Activated CD4-positive, alpha-beta memory T cell treated with anti-CD3 and anti-CD28 coated beads for 36 hours (primary cell): ENCODE measurements around the gene C3orf20. TPM values are rescaled to one million over a fixed set of nuclear protein-coding genes. Genes with fewer than 3 reads are reported as not detected.

ENCODE experiments used
- CTCF ChIA-PET: fragments of 350-600 bp; sonication (Branson Sonifier 250); formaldehyde crosslinking; loops from one replicate; lab custom pipeline; 2021; ENCODE audit warnings: antibody characterized with exemption, inconsistent platforms; lab: Charles Lee
- POLR2A ChIA-PET: fragments of 350-600 bp; sonication (Branson Sonifier 250); formaldehyde crosslinking; loops from one replicate; lab custom pipeline; 2021; ENCODE audit warnings: antibody characterized with exemption; lab: Charles Lee
- DNase-seq: peaks from one replicate; pipeline ENCODE4 v3.0.0-alpha.2; 2020
- H3K27ac Mint-ChIP-seq: one replicate; pipeline ENCODE4 v1.8.0; 2021; ENCODE audit warnings: mixed read lengths
- H3K27me3 Mint-ChIP-seq: one replicate; pipeline ENCODE4 v1.8.0; 2021; ENCODE audit warnings: mixed read lengths
- H3K36me3 Mint-ChIP-seq: one replicate; pipeline ENCODE4 v1.8.0; 2021; ENCODE audit warnings: mixed read lengths
- H3K4me1 Mint-ChIP-seq: one replicate; pipeline ENCODE4 v1.8.0; 2021; ENCODE audit warnings: low read depth, mixed read lengths
- H3K4me3 Mint-ChIP-seq: one replicate; pipeline ENCODE4 v1.8.0; 2021; ENCODE audit warnings: mild to moderate bottlenecking, mixed read lengths
- H3K9me3 Mint-ChIP-seq: one replicate; pipeline ENCODE4 v1.8.0; 2021; ENCODE audit warnings: mixed read lengths
- intact Hi-C: fragments of 100-400 bp; cut with micrococcal nuclease; formaldehyde crosslinking; loops from one replicate; pipeline ENCODE4 v1.15.1; 2023
- total RNA-seq, 2 experiments: library from RNA; stranded (reverse); gene quantifications; one replicate each; pipeline ENCODE4 v1.2.3, GENCODE V29; 2021

The C3orf20 gene
- total RNA-seq, 2 experiments from 2014 or later = 0.07 to 0.12 TPM

GRCh38 chr3:14680716-14681115, 5.8 kb downstream of the C3orf20 start:
- intact Hi-C loops = no loop called here
- H3K27me3 Mint-ChIP-seq = no peaks in the 10 kb centered on the region
- H3K36me3 Mint-ChIP-seq = peaks cover 14% of the 10 kb centered on the region
- POLR2A ChIA-PET = no interaction called here
- CTCF ChIA-PET = no interaction called here
- DNase-seq = no peak
- peaks cover 10% of the 10 kb centered on the region for H3K9me3 Mint-ChIP-seq
- no peaks in the 10 kb centered on the region for H3K4me1 Mint-ChIP-seq
- no peak overlapping the region for H3K27ac Mint-ChIP-seq
- H3K4me3 Mint-ChIP-seq = no peak overlapping the region

- H3K27me3 Mint-ChIP-seq = no peaks in the 10 kb centered on the region
- no peaks in the 10 kb centered on the region for H3K4me1 Mint-ChIP-seq
- CTCF ChIA-PET = interaction anchor here (0.6 to 0.8 kb wide), 2 partner anchors 15 to 344 kb away, joined by 3 read pairs; no protein-coding TSS in a partner anchor
- peaks cover 5% of the 10 kb centered on the region for H3K36me3 Mint-ChIP-seq
- H3K4me3 Mint-ChIP-seq = no peak overlapping the region
- POLR2A ChIA-PET = no interaction called here
- intact Hi-C loops = no loop called here
- DNase-seq = no peak
- peaks cover 8% of the 10 kb centered on the region for H3K9me3 Mint-ChIP-seq
- H3K27ac Mint-ChIP-seq = no peak overlapping the region
Measured at GRCh38 chr3:14684447-14684846, 9.5 kb downstream of the C3orf20 start.

- Mint-ChIP-seq H3K27me3 (no peaks in the 10 kb centered on the region), H3K27ac (no peak overlapping the region), H3K36me3 (peaks cover 2% of the 10 kb centered on the region), H3K4me3 (no peak overlapping the region), H3K9me3 (peaks cover 2% of the 10 kb centered on the region), H3K4me1 (no peaks in the 10 kb centered on the region)
- ChIA-PET CTCF (no interaction called here), POLR2A (no interaction called here)
- no peak for DNase-seq
- intact Hi-C loops = no loop called here
Measured at GRCh38 chr3:14685179-14685578, 10.2 kb downstream of the C3orf20 start.

GRCh38 chr3:14687360-14687759, 12.4 kb downstream of the C3orf20 start:
- ChIA-PET CTCF (interaction anchor here (0.5 to 1.5 kb wide), 3 partner anchors 7 to 55 kb away, joined by 3 read pairs; no protein-coding TSS in a partner anchor), POLR2A (interaction anchor here (0.6 kb wide), 1 partner anchor 32 kb away, joined by 3 read pairs; no protein-coding TSS in a partner anchor)
- Mint-ChIP-seq H3K9me3 (no peaks in the 10 kb centered on the region), H3K4me3 (no peak overlapping the region), H3K27ac (no peak overlapping the region), H3K36me3 (no peaks in the 10 kb centered on the region), H3K4me1 (no peaks in the 10 kb centered on the region), H3K27me3 (no peaks in the 10 kb centered on the region)
- DNase-seq = no peak
- intact Hi-C loops = no loop called here

GRCh38 chr3:14688525-14688924, 13.6 kb downstream of the C3orf20 start:
- Mint-ChIP-seq H3K4me1 (no peaks in the 10 kb centered on the region), H3K4me3 (no peak overlapping the region), H3K27ac (no peak overlapping the region), H3K9me3 (peaks cover 3% of the 10 kb centered on the region), H3K27me3 (no peaks in the 10 kb centered on the region), H3K36me3 (peaks cover 2% of the 10 kb centered on the region)
- DNase-seq = no peak
- POLR2A ChIA-PET = no interaction called here
- CTCF ChIA-PET = no interaction called here
- intact Hi-C loops = no loop called here

- H3K4me1 Mint-ChIP-seq = no peaks in the 10 kb centered on the region
- H3K27me3 Mint-ChIP-seq = no peaks in the 10 kb centered on the region
- no peak overlapping the region for H3K4me3 Mint-ChIP-seq
- intact Hi-C loops = no loop called here
- H3K27ac Mint-ChIP-seq = no peak overlapping the region
- ChIA-PET CTCF (no interaction called here), POLR2A (no interaction called here)
- no peak for DNase-seq
- peaks cover 8% of the 10 kb centered on the region for H3K9me3 Mint-ChIP-seq
- peaks cover 9% of the 10 kb centered on the region for H3K36me3 Mint-ChIP-seq
Measured at GRCh38 chr3:14689247-14689980, 14.5 kb downstream of the C3orf20 start.

GRCh38 chr3:14691239-14691638, 16.3 kb downstream of the C3orf20 start:
- ChIA-PET CTCF (no interaction called here), POLR2A (no interaction called here)
- H3K36me3 Mint-ChIP-seq = peaks cover 11% of the 10 kb centered on the region
- H3K27ac Mint-ChIP-seq = no peak overlapping the region
- H3K4me1 Mint-ChIP-seq = no peaks in the 10 kb centered on the region
- H3K4me3 Mint-ChIP-seq = no peak overlapping the region
- H3K9me3 Mint-ChIP-seq = peaks cover 8% of the 10 kb centered on the region
- DNase-seq = no peak
- H3K27me3 Mint-ChIP-seq = no peaks in the 10 kb centered on the region
- intact Hi-C loops = no loop called here

- no peak for DNase-seq
- intact Hi-C loops = no loop called here
- H3K4me3 Mint-ChIP-seq = no peak overlapping the region
- H3K9me3 Mint-ChIP-seq = peaks cover 8% of the 10 kb centered on the region
- CTCF ChIA-PET = no interaction called here
- POLR2A ChIA-PET = no interaction called here
- no peak overlapping the region for H3K27ac Mint-ChIP-seq
- no peaks in the 10 kb centered on the region for H3K27me3 Mint-ChIP-seq
- no peaks in the 10 kb centered on the region for H3K4me1 Mint-ChIP-seq
- peaks cover 11% of the 10 kb centered on the region for H3K36me3 Mint-ChIP-seq
Measured at GRCh38 chr3:14691719-14692118, 16.8 kb downstream of the C3orf20 start.

- Mint-ChIP-seq H3K4me1 (no peaks in the 10 kb centered on the region), H3K9me3 (peaks cover 5% of the 10 kb centered on the region), H3K27ac (no peak overlapping the region), H3K27me3 (no peaks in the 10 kb centered on the region), H3K36me3 (peaks cover 7% of the 10 kb centered on the region), H3K4me3 (no peak overlapping the region)
- intact Hi-C loops = no loop called here
- POLR2A ChIA-PET = no interaction called here
- no peak for DNase-seq
- CTCF ChIA-PET = no interaction called here
Measured at GRCh38 chr3:14698601-14699244, 23.8 kb downstream of the C3orf20 start.

- ChIA-PET CTCF (no interaction called here), POLR2A (no interaction called here)
- intact Hi-C loops = no loop called here
- Mint-ChIP-seq H3K27ac (no peak overlapping the region), H3K4me3 (no peak overlapping the region), H3K27me3 (no peaks in the 10 kb centered on the region), H3K4me1 (no peaks in the 10 kb centered on the region), H3K9me3 (no peaks in the 10 kb centered on the region), H3K36me3 (no peaks in the 10 kb centered on the region)
- no peak for DNase-seq
Measured at GRCh38 chr3:14699643-14700042, 24.7 kb downstream of the C3orf20 start.

- Mint-ChIP-seq H3K36me3 (no peaks in the 10 kb centered on the region), H3K9me3 (no peaks in the 10 kb centered on the region), H3K27ac (no peak overlapping the region), H3K4me3 (no peak overlapping the region), H3K27me3 (no peaks in the 10 kb centered on the region), H3K4me1 (no peaks in the 10 kb centered on the region)
- intact Hi-C loops = no loop called here
- DNase-seq = no peak
- ChIA-PET CTCF (no interaction called here), POLR2A (no interaction called here)
Measured at GRCh38 chr3:14700891-14701290, 25.9 kb downstream of the C3orf20 start.

GRCh38 chr3:14701676-14702075, 26.7 kb downstream of the C3orf20 start:
- ChIA-PET POLR2A (no interaction called here), CTCF (no interaction called here)
- Mint-ChIP-seq H3K9me3 (no peaks in the 10 kb centered on the region), H3K27ac (no peak overlapping the region), H3K4me1 (no peaks in the 10 kb centered on the region), H3K27me3 (no peaks in the 10 kb centered on the region), H3K4me3 (no peak overlapping the region), H3K36me3 (no peaks in the 10 kb centered on the region)
- DNase-seq = no peak
- intact Hi-C loops = no loop called here
